Esophagus squamous epithelium (tissue), 4 donors: ENCODE measurements around the gene CARMIL1.

Experiments
- POLR2A ChIP-seq, 4 donors: fragments of 450-650 bp; IDR thresholded peaks; one replicate each; pipeline ENCODE4 v1.6.1; 2017; ENCODE audit warnings: antibody characterized with exemption in 4 of 4, mild to moderate bottlenecking in 4 of 4, moderate library complexity in 3 of 4
- TF ChIP-seq, protein P1 (sequence below), 6 experiments: fragments of 450-650 bp in 4 of 6; fragments of 200-600 bp in 2 of 6; sonication (generic) in 2 of 6; IDR thresholded peaks; one replicate each; pipeline ENCODE4 v1.5.1; 2016 to 2019; ENCODE audit warnings: antibody characterized with exemption in 6 of 6, mild to moderate bottlenecking in 4 of 6, moderate library complexity in 4 of 6

DNA sequence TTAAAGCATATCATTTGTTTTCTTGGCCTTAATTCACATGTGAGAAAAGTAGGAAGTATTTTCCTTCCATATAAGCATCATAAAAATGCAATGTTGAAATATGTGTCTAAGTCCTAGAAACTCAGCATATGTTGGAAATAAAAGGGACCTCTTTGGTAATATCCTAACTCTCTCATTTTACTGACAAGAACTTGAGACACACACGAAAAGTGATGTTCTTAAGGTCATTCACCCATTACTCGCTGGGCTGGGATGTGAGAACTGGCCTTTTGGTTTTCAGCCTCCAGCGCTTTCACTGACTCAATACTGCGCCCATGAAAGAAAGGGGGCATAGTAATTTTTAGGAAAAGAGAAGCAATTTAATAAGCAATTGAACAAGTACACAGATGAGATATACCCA lies 219.3 kb downstream of the CARMIL1 start:
- TF ChIP-seq, protein P1, sequence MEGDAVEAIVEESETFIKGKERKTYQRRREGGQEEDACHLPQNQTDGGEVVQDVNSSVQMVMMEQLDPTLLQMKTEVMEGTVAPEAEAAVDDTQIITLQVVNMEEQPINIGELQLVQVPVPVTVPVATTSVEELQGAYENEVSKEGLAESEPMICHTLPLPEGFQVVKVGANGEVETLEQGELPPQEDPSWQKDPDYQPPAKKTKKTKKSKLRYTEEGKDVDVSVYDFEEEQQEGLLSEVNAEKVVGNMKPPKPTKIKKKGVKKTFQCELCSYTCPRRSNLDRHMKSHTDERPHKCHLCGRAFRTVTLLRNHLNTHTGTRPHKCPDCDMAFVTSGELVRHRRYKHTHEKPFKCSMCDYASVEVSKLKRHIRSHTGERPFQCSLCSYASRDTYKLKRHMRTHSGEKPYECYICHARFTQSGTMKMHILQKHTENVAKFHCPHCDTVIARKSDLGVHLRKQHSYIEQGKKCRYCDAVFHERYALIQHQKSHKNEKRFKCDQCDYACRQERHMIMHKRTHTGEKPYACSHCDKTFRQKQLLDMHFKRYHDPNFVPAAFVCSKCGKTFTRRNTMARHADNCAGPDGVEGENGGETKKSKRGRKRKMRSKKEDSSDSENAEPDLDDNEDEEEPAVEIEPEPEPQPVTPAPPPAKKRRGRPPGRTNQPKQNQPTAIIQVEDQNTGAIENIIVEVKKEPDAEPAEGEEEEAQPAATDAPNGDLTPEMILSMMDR (IDR thresholded peaks at IDR 0.05) = no peak
- no peak for TF ChIP-seq POLR2A (IDR thresholded peaks at IDR 0.05)
